ENCODE measurements around the gene MYOCD.
"Not testable (repeated sequence)": the region's sequence is repeated elsewhere in the genome, so short reads cannot be mapped to it uniquely, and the experiment has no call there.

The MYOCD gene

GRCh38 chr17:12665263-12666210 lies at the start of gene MYOCD:
TSS of gene MYOCD (plus strand) at chr17:12665890. CDS start at chr17:12666189, 299 bp downstream.
- DNase-seq (ENCODE audit: low spot score), result no peak

- no peak for DNase-seq (ENCODE audit: low spot score)
These were observed 49.5 kb upstream of the MYOCD start for GRCh38 chr17:12616161-12616560.

- DNase-seq (ENCODE audit: low spot score), result no peak
These were observed 47.1 kb upstream of the MYOCD start for GRCh38 chr17:12618557-12618956.

- no peak for DNase-seq (ENCODE audit: low spot score)
These were observed 46.1 kb upstream of the MYOCD start for GRCh38 chr17:12619459-12620199.

- DNase-seq (ENCODE audit: low spot score), result no peak
These were observed 45.4 kb upstream of the MYOCD start for GRCh38 chr17:12620200-12620720.

- DNase-seq (ENCODE audit: low spot score), result no peak
These were observed 43.0 kb upstream of the MYOCD start for GRCh38 chr17:12622726-12623125.

- DNase-seq (ENCODE audit: low spot score), result no peak
These were observed 42.4 kb upstream of the MYOCD start for GRCh38 chr17:12623220-12623848.

- DNase-seq (ENCODE audit: low spot score), result no peak
These were observed 41.5 kb upstream of the MYOCD start for GRCh38 chr17:12624211-12624610.

- no peak for DNase-seq (ENCODE audit: low spot score)
These were observed 40.6 kb upstream of the MYOCD start for GRCh38 chr17:12625092-12625491.

- no peak for DNase-seq (ENCODE audit: low spot score)
These were observed 38.5 kb upstream of the MYOCD start for GRCh38 chr17:12627177-12627629.

GRCh38 chr17:12627781-12628451 lies 37.8 kb upstream of the MYOCD start:
- DNase-seq (ENCODE audit: low spot score), result no peak

GRCh38 chr17:12631076-12631475 lies 34.6 kb upstream of the MYOCD start:
- DNase-seq (ENCODE audit: low spot score), result no peak

GRCh38 chr17:12632785-12633184 lies 32.9 kb upstream of the MYOCD start:
- DNase-seq (ENCODE audit: low spot score), result no peak

GRCh38 chr17:12634789-12635414 lies 30.8 kb upstream of the MYOCD start:
- DNase-seq (ENCODE audit: low spot score), result no peak

- not testable (repeated sequence) for DNase-seq (ENCODE audit: low spot score)
These were observed 29.7 kb upstream of the MYOCD start for GRCh38 chr17:12635996-12636395.

GRCh38 chr17:12637015-12637414 lies 28.7 kb upstream of the MYOCD start:
- DNase-seq (ENCODE audit: low spot score), result no peak

GRCh38 chr17:12637745-12638651 lies 27.7 kb upstream of the MYOCD start:
- DNase-seq (ENCODE audit: low spot score), result no peak

GRCh38 chr17:12640364-12640763 lies 25.3 kb upstream of the MYOCD start:
- DNase-seq (ENCODE audit: low spot score), result no peak

GRCh38 chr17:12641084-12641483 lies 24.6 kb upstream of the MYOCD start:
- DNase-seq (ENCODE audit: low spot score), result no peak

- DNase-seq (ENCODE audit: low spot score), result no peak
These were observed 23.7 kb upstream of the MYOCD start for GRCh38 chr17:12642034-12642433.
